ENCODE results near the gene PRKN. TPM values are rescaled to one million over a fixed set of nuclear protein-coding genes. Genes with fewer than 3 reads are reported as not detected.

Gene PRKN
- total RNA-seq, 1 donor from 2014 or later, result 5.1 TPM

GRCh38 chr6:161463071-161463470 is 1264.5 kb downstream of the PRKN start:
- H3K27ac Mint-ChIP-seq (ENCODE audit: unreplicated experiment), result no peak overlapping the region
- H3K27me3 Mint-ChIP-seq (ENCODE audit: unreplicated experiment), result no peaks in the 10 kb centered on the region
- peaks cover 6% of the 10 kb centered on the region for H3K36me3 Mint-ChIP-seq (ENCODE audit: low read depth, unreplicated experiment)
- no peak overlapping the region for H3K4me3 Mint-ChIP-seq (ENCODE audit: unreplicated experiment)
- H3K4me1 Mint-ChIP-seq (ENCODE audit: unreplicated experiment), result peaks cover 10% of the 10 kb centered on the region
- no peak for TF ChIP-seq CTCF (IDR thresholded peaks at IDR 0.05; ENCODE audit: unreplicated experiment)
- DNase-seq (ENCODE audit: low spot score), result no peak
- H3K9me3 Mint-ChIP-seq (ENCODE audit: unreplicated experiment), result no peaks in the 10 kb centered on the region

- no peak overlapping the region for H3K27ac Mint-ChIP-seq (ENCODE audit: unreplicated experiment)
- DNase-seq (ENCODE audit: low spot score), result no peak
- no peak for TF ChIP-seq CTCF (IDR thresholded peaks at IDR 0.05; ENCODE audit: unreplicated experiment)
- H3K4me1 Mint-ChIP-seq (ENCODE audit: unreplicated experiment), result peaks cover 10% of the 10 kb centered on the region
- no peaks in the 10 kb centered on the region for H3K27me3 Mint-ChIP-seq (ENCODE audit: unreplicated experiment)
- H3K36me3 Mint-ChIP-seq (ENCODE audit: low read depth, unreplicated experiment), result peaks cover 6% of the 10 kb centered on the region
- H3K9me3 Mint-ChIP-seq (ENCODE audit: unreplicated experiment), result no peaks in the 10 kb centered on the region
- no peak overlapping the region for H3K4me3 Mint-ChIP-seq (ENCODE audit: unreplicated experiment)
These were observed 1265.4 kb downstream of the PRKN start for GRCh38 chr6:161462148-161462547.

GRCh38 chr6:161459008-161459615 is 1268.5 kb downstream of the PRKN start:
- DNase-seq (ENCODE audit: low spot score), result no peak
- H3K9me3 Mint-ChIP-seq (ENCODE audit: unreplicated experiment), result no peaks in the 10 kb centered on the region
- peak overlapping the region; percentile 37 for H3K27ac Mint-ChIP-seq (ENCODE audit: unreplicated experiment)
- H3K4me3 Mint-ChIP-seq (ENCODE audit: unreplicated experiment), result no peak overlapping the region
- H3K4me1 Mint-ChIP-seq (ENCODE audit: unreplicated experiment), result peaks cover 9% of the 10 kb centered on the region
- TF ChIP-seq CTCF (IDR thresholded peaks at IDR 0.05; ENCODE audit: unreplicated experiment), result no peak
- peaks cover 3% of the 10 kb centered on the region for H3K36me3 Mint-ChIP-seq (ENCODE audit: low read depth, unreplicated experiment)
- no peaks in the 10 kb centered on the region for H3K27me3 Mint-ChIP-seq (ENCODE audit: unreplicated experiment)

- H3K36me3 Mint-ChIP-seq (ENCODE audit: low read depth, unreplicated experiment), result peaks cover 3% of the 10 kb centered on the region
- H3K9me3 Mint-ChIP-seq (ENCODE audit: unreplicated experiment), result no peaks in the 10 kb centered on the region
- H3K4me3 Mint-ChIP-seq (ENCODE audit: unreplicated experiment), result no peak overlapping the region
- H3K4me1 Mint-ChIP-seq (ENCODE audit: unreplicated experiment), result peaks cover 9% of the 10 kb centered on the region
- H3K27ac Mint-ChIP-seq (ENCODE audit: unreplicated experiment), result no peak overlapping the region
- no peak for DNase-seq (ENCODE audit: low spot score)
- TF ChIP-seq CTCF (IDR thresholded peaks at IDR 0.05; ENCODE audit: unreplicated experiment), result no peak
- H3K27me3 Mint-ChIP-seq (ENCODE audit: unreplicated experiment), result no peaks in the 10 kb centered on the region
These were observed 1269.2 kb downstream of the PRKN start for GRCh38 chr6:161458201-161458951.

- H3K4me3 Mint-ChIP-seq (ENCODE audit: unreplicated experiment), result no peak overlapping the region
- H3K27ac Mint-ChIP-seq (ENCODE audit: unreplicated experiment), result no peak overlapping the region
- peaks cover 3% of the 10 kb centered on the region for H3K36me3 Mint-ChIP-seq (ENCODE audit: low read depth, unreplicated experiment)
- TF ChIP-seq CTCF (IDR thresholded peaks at IDR 0.05; ENCODE audit: unreplicated experiment), result no peak
- no peaks in the 10 kb centered on the region for H3K9me3 Mint-ChIP-seq (ENCODE audit: unreplicated experiment)
- peaks cover 9% of the 10 kb centered on the region for H3K4me1 Mint-ChIP-seq (ENCODE audit: unreplicated experiment)
- H3K27me3 Mint-ChIP-seq (ENCODE audit: unreplicated experiment), result no peaks in the 10 kb centered on the region
- DNase-seq (ENCODE audit: low spot score), result no peak
These were observed 1271.7 kb downstream of the PRKN start for GRCh38 chr6:161455848-161456247.
